Measurements from ENCODE around the gene ZNF506.
"Not testable (repeated sequence)": the region's sequence is repeated elsewhere in the genome, so short reads cannot be mapped to it uniquely, and the experiment has no call there.

The ZNF506 gene

GRCh38 chr19:19777692-19778091 is 43.9 kb downstream of the ZNF506 start:
- no peak for DNase-seq

DNA sequence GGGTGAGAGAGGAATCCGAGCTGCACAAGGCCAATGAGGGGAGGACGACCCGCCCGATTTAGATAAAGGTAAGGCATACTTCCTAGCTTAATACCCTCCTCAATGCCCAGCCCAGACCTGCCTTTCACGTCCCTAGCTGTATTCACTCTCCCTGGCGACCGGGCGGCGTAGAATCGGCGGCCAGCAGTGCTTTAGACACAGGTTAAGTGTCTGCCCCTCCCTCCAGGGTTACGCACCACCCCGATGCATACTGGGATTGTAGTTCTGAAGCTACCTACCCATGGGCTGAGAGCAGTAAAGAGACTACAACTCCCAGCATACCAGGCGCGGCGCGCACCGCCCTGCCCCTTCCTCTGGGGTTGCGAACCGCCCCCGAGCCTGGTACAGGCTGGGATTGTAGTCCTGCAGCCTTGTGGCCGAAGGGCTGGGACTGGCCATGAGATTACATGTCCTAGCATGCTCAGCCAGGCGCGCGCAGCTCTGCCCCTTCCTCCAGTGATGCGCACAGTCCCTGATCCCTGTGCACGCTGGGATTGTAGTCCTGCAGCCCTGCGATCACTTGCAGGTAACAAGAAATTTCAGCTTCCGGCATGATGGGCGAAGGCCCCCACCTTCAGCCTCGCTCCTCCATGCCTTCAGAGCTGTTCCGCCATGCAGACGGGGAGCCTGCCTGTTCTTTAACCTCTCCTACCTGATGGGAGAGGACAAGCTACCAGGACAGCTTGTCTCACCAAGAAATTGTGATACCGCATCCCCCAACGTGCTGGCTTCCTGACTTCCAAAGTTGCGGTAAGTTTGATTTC is 45.1 kb downstream of the ZNF506 start:
- DNase-seq = peak; percentile 90

- DNase-seq = no peak
Measured at GRCh38 chr19:19775891-19776205, 45.7 kb downstream of the ZNF506 start.

- no peak for DNase-seq
Measured at GRCh38 chr19:19774354-19775033, 47.1 kb downstream of the ZNF506 start.

DNA sequence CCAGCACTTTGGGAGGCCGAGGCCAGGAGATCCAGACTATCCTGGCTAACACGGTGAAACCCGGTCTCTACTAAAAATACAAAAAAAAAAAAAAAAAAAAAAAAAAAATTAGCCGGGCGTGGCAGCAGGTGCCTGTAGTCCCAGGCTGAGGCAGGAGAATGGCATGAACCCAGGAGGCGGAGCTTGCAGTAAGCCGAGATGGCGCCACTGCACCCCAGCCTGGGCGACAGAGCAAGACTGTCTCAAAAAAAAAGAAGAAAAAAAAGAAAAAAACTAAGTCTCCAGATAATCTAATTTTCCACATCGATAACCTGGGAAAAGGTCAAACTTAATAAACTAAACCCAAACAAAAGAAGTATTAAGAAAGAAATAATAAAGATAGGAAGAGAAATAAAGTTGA is 49.6 kb downstream of the ZNF506 start:
- DNase-seq = not testable (repeated sequence)

- DNase-seq = not testable (repeated sequence)
Measured at GRCh38 chr19:19769971-19770370, 51.6 kb downstream of the ZNF506 start.

GRCh38 chr19:19758164-19758563 is 63.4 kb downstream of the ZNF506 start:
- no peak for DNase-seq

GRCh38 chr19:19752760-19753403 is 68.7 kb downstream of the ZNF506 start:
- DNase-seq = no peak

GRCh38 chr19:19751846-19752245 is 69.7 kb downstream of the ZNF506 start:
- no peak for DNase-seq

- no peak for DNase-seq
Measured at GRCh38 chr19:19750842-19751790, 70.4 kb downstream of the ZNF506 start.

DNA sequence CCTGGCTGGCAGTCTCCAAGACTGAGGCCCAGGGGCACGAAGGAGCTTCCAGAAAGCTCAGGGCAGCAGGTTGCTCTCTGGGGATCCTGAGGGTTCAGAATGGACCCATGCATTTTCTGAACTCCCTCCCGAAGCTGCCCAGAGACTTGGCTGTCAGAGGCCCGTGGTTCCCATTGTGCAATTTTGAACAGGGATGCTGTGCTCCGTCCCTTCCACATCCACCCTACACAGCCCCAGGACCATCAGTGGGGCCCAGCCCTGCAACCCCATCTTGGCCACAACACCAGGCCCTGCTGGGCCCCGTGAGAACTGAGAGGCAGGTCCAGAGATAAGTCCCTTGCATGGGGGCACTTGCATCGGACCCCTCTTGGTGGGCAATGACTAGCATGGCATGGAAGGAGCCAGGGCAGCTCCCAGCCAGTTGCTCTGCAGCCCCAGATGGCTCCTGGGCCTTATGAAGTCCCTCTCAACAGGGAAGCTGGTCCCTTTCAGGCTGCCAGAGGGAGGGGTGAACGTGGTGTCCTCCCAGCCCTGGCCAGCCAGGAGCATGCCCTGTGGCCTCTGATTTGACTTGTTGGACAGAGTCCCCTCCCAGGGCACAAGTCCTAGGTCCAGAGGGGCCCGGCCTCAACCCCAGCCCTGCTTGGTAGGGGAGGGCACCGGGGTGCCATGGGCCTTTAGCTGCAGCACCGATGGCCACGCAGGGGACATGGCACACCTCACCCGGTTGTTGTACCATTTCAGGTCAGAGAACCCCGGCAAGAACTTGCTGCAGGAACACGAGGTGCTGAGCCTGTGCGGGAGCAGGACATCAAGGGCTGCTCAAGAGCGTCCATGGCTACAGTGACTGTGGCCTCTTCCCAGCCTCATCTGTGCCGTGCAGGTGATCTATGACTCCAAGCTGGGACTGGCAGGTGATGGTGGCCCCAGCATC is 71.4 kb downstream of the ZNF506 start:
- no peak for DNase-seq

DNA sequence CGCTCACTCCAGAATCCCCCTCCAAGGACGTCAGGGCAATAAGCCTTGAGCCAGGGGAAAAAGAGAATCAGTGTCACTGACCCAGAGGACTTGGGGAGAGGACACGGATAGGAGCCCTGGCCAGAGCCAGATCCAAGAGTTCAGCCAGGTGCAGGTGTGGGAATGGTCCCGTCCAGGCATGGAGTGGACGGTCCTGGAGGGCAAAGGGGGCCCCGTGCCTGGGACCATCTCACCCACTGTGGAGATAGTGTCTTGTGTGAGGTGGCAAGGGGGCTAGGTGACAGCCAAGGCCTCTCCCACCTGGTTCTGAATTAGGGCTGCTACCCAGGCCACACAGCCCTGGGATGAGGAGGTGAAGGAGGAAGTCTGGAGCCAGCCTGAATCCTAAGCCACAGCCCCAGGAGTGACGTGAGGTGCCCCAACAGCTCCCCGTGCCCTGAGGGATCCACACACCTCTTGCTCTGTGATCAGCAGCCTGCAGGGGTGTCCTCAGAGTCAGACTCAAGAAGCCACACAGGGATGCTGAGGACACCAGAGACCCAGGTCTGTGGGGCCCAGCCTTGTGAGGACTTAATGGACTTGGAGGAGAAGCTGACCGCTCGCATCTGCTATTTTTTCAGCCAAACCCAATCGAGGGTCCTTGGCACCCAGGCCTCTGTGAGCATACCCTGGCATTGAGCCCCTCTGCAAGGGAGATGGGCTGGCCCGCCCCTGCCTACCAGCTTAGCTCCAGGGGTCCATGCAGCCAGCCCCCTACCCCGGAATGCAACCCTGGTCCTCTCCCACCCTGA is 72.2 kb downstream of the ZNF506 start:
- no peak for DNase-seq

DNA sequence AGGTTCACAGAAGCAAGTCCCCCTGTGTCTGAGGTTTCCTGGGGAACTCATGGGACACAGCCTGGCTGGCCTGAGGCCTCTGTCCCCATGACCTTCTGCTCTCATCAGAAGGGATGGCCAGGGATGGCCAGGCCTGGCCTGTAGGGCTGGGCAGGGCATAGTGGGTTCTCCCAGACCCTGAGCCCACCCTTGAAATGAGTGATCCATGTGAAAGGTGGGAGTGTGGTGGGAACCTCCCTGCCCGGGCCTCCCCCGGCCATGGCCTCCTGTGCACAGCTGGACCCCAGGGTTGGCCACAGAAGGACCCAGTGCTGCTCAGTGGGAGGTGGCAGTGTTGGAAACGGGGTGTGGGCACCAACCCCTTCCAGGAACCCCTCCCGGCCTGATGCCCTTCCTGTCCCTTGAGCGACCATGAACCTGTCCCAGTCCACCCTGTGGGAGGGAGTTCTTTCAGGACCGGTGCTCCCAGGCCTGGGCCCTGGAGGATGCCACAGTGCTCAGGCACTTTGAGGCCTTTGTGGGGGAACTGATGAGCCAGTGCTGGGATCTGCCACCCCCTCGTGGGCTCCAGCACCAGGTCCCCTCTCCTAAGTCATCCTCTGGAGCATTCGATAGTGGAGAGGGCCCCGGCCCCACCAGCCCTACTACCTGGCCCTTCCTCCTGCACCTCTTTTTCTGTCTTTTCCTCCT is 73.2 kb downstream of the ZNF506 start:
- no peak for DNase-seq

DNA sequence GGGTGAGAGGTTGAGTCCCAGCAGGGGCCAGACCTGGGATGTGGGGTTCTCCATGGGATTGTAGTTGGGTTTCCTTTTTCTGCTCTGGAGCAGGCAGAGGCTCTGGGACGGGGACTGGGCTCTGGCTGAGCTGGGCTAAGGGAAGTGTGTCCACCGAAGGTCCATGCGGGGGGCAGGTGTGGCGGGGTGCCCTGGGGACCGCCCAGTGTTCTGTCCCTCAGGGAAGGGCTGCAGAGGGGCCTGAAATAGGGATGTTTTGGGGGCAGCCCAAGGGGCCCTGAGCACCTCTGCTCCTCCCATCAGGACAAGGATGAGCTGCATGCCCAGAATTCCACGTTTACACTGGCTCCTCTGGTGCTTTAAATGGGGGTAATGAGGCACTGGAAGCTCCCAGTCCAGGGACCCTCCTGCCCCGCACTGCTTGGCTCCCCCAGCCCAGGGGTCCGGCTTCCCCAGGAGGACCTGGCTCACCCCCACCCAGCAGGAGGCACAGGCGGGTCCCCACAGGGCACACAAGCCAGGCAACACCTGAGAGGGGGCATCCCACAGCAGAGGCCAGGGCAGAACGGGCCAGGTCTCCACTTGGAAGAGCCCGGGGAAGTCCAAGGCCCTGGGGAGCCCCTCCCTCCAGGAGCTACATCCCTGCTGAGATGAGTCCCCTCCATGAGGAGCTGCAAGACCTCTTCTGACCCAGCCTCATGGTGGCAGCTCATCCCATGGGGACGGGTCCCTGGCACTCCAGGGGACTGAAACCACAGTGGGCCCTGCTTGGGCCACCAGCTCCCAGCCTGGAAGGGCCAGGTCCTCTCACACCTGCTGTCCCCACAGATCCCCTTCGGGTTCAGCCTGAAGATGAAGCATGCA is 74.0 kb downstream of the ZNF506 start:
- no peak for DNase-seq

DNA sequence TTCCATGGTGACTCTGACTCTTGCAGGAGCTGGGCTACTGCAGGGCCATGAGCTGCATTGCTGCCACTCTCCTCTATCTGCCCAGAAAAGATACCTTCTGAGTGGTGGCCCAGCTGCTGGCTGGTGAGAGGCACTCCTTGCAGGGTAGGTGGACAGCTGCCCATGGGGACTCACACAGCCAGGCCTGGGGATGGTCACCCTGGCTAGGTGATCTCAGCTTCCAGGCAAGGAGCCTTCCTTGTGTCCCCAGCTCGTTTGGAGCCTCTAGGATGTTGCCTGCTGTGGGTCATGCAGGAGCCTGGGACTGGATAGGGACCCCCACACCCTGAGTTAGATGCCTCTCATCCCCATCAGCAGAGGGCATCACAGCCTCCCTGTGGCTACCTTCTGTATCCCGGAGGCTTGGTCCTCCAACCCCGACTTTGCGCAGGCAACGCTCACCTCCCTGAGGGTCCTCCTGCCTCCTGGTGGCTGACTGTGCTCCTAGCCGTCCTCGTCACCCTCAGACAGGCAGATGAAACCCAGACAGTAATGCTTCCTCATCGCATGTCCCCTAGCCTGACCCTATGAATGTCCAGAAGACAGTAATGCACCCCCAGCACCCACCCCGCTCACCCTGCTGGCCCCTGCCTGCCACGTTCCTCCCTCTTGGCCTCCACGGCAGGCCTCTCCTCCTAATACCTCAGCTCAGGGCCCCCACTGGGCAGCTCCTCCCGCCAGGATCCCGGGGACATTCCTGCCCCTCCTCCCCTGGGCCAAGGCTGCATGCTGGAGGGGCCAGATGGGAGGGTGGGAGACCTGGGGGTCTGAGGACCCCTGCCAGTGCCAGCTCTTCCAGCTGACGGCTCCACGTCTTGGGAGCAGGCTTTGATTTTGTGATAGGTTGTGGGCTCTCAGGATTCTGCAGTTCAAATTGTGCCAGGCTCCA is 75.0 kb downstream of the ZNF506 start:
- no peak for DNase-seq

DNA sequence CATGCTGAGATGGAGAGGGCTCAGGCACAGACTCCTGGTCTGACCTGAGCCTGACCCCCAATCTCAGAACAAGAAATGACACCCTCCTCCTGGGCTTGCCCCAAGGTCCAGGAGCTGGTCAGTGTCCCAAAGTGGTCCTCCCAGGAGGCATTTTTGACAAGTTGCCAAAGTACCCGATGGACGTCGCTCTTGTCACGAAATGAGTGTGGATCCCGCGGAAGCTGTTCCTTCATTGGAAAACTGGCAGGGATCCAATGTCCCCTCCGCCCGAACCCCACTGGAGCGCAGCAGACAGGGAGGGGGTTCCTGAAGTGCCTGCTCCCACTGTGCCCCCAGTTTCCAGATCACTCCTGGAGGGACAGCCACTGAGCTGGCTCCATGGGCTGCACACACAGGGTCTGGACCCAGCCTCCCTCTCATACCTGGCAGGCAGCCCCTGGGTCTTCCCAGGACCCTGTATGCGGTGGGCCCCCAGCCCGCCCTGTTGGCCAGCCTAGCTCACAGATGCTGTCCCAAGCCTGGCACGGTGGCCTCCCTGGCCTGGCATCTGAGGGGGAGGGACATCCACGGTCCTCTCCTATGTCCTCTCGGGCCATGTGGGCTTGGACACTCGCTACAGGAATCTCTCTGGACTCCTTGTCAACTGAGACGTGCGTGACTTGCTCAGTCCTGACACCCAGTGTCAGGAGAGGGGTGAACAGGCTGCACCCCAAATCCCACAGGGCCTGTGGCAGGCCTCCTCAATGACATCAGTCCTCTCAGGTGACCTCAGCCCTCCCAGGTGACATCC is 75.9 kb downstream of the ZNF506 start:
- DNase-seq = no peak

GRCh38 chr19:19744641-19745040 is 76.9 kb downstream of the ZNF506 start:
- no peak for DNase-seq

Data from NCI-H2227 treated with DMSO at 0.1 percent for 48 hours (cell line).